ENCODE results near the gene SPON2.
A peak's percentile ranks its signal among the peaks of the same experiment; 100 is the strongest.

SPON2 gene

GRCh38 chr4:1208970-1209704 is 36.8 kb upstream of the SPON2 start:
- DNase-seq (ENCODE audit: low read depth in 1 of 2, low spot score in 1 of 2), result no peak

GRCh38 chr4:1208266-1208961 is 36.0 kb upstream of the SPON2 start:
- DNase-seq (ENCODE audit: low read depth in 1 of 2, low spot score in 1 of 2), result no peak

GRCh38 chr4:1207603-1208265 is 35.4 kb upstream of the SPON2 start:
- no peak for DNase-seq (ENCODE audit: low read depth in 1 of 2, low spot score in 1 of 2)

- no peak for DNase-seq (ENCODE audit: low read depth in 1 of 2, low spot score in 1 of 2)
Measured at GRCh38 chr4:1207157-1207470, 34.7 kb upstream of the SPON2 start.

GRCh38 chr4:1206299-1207156 is 34.1 kb upstream of the SPON2 start:
- DNase-seq (ENCODE audit: low read depth in 1 of 2, low spot score in 1 of 2), result no peak

GRCh38 chr4:1205586-1206298 is 33.4 kb upstream of the SPON2 start:
- no peak for DNase-seq (ENCODE audit: low read depth in 1 of 2, low spot score in 1 of 2)

GRCh38 chr4:1204828-1205585 is 32.6 kb upstream of the SPON2 start:
- DNase-seq (ENCODE audit: low read depth in 1 of 2, low spot score in 1 of 2), result no peak

- DNase-seq (ENCODE audit: low read depth in 1 of 2, low spot score in 1 of 2), result no peak
Measured at GRCh38 chr4:1204286-1204827, 32.0 kb upstream of the SPON2 start.

GRCh38 chr4:1203026-1203616 is 30.7 kb upstream of the SPON2 start:
- DNase-seq (ENCODE audit: low read depth in 1 of 2, low spot score in 1 of 2), result no peak

- no peak for DNase-seq (ENCODE audit: low read depth in 1 of 2, low spot score in 1 of 2)
Measured at GRCh38 chr4:1202526-1203011, 30.2 kb upstream of the SPON2 start.

GRCh38 chr4:1201851-1202525 is 29.6 kb upstream of the SPON2 start:
- peak; percentile 35 to 62 for DNase-seq (ENCODE audit: low read depth in 1 of 2, low spot score in 1 of 2)

GRCh38 chr4:1200425-1201035 is 28.1 kb upstream of the SPON2 start:
- DNase-seq (ENCODE audit: low read depth in 1 of 2, low spot score in 1 of 2), result no peak

- no peak for DNase-seq (ENCODE audit: low read depth in 1 of 2, low spot score in 1 of 2)
Measured at GRCh38 chr4:1199556-1200331, 27.4 kb upstream of the SPON2 start.

- DNase-seq (ENCODE audit: low read depth in 1 of 2, low spot score in 1 of 2), result no peak
Measured at GRCh38 chr4:1198098-1198844, 25.9 kb upstream of the SPON2 start.

GRCh38 chr4:1196421-1197183 is 24.2 kb upstream of the SPON2 start:
- no peak for DNase-seq (ENCODE audit: low read depth in 1 of 2, low spot score in 1 of 2)

- DNase-seq (ENCODE audit: low read depth in 1 of 2, low spot score in 1 of 2), result no peak
Measured at GRCh38 chr4:1195891-1196401, 23.6 kb upstream of the SPON2 start.
